SU-DHL-6 (cell line): ENCODE measurements around the gene SOBP.

ENCODE experiments used
- H2AFZ ChIP-seq: fragments of 200-600 bp; sonication (generic); 2 replicates; pipeline ENCODE4 v1.6.1; 2014; ENCODE audit warnings: low read depth, mild to moderate bottlenecking, moderate library complexity, mixed read lengths, antibody characterized with exemption, low read length; ENCODE audit not compliant: severe bottlenecking
- H3F3A ChIP-seq: fragments of 200-600 bp; shearing (Covaris generic); 2 replicates; pipeline ENCODE4 v1.6.0; 2016; ENCODE audit warnings: antibody characterized with exemption, mild to moderate bottlenecking; ENCODE audit not compliant: insufficient read depth
- H3K27ac ChIP-seq: fragments of 200-600 bp; sonication (generic); 2 replicates; pipeline ENCODE4 v1.5.1; 2016; ENCODE audit warnings: low read depth, mild to moderate bottlenecking, low read length, moderate library complexity, mixed read lengths
- H3K27me3 ChIP-seq: fragments of 200-600 bp; sonication (generic), shearing (Covaris generic); 2 replicates; pipeline ENCODE4 v1.6.0; 2014; ENCODE audit warnings: mild to moderate bottlenecking, low read length
- H3K36me3 ChIP-seq: fragments of 200-600 bp; sonication (generic); 2 replicates; pipeline ENCODE4 v1.6.1; 2014; ENCODE audit warnings: mild to moderate bottlenecking, low read length, mixed read lengths
- H3K4me2 ChIP-seq: fragments of 300-600, 200-600 bp; shearing (Covaris generic), sonication (generic); 2 replicates; pipeline ENCODE4 v1.6.0; 2014; ENCODE audit warnings: low read length, low read depth, mild to moderate bottlenecking; ENCODE audit not compliant: poor library complexity, severe bottlenecking
- H3K4me3 ChIP-seq: fragments of 200-600 bp; sonication (generic); 2 replicates; pipeline ENCODE4 v1.5.1; 2014; ENCODE audit warnings: antibody characterized with exemption, low read length, mild to moderate bottlenecking, mixed read lengths; ENCODE audit not compliant: insufficient read depth, poor library complexity, severe bottlenecking
- H3K79me2 ChIP-seq: fragments of 200-600 bp; sonication (generic); 2 replicates; pipeline ENCODE4 v1.6.1; 2014; ENCODE audit warnings: mild to moderate bottlenecking, low read length, moderate library complexity; ENCODE audit not compliant: insufficient read depth
- H3K9ac ChIP-seq: fragments of 200-600 bp; sonication (generic); 2 replicates; pipeline ENCODE4 v1.7.0; 2014; ENCODE audit warnings: mild to moderate bottlenecking, low read length
- H3K9me2 ChIP-seq: fragments of 200-600 bp; sonication (generic); replicated peaks from 2 replicates; pipeline ENCODE4 v1.6.1; 2014; ENCODE audit warnings: low read length; ENCODE audit not compliant: insufficient read depth
- H3K9me3 ChIP-seq: fragments of 200-600 bp; sonication (generic); 2 replicates; pipeline ENCODE4 v1.6.1; 2014; ENCODE audit warnings: low read length, mixed read lengths; ENCODE audit not compliant: insufficient read depth
- H4K20me1 ChIP-seq: fragments of 200-600 bp; sonication (generic); 2 replicates; pipeline ENCODE4 v1.6.1; 2014; ENCODE audit warnings: low read depth, mild to moderate bottlenecking, antibody characterized with exemption, low read length, moderate library complexity, mixed read lengths
- CTCF ChIP-seq: fragments of 200-600 bp; sonication (generic); IDR thresholded peaks from one replicate; pipeline ENCODE4 v1.5.1; 2017; ENCODE audit warnings: antibody characterized with exemption, mild to moderate bottlenecking, low read length, moderate library complexity; ENCODE audit not compliant: insufficient read depth, poor library complexity, severe bottlenecking
- EZH2phosphoT487 ChIP-seq: fragments of 200-600 bp; sonication (generic), shearing (Covaris generic); conservative IDR thresholded peaks from 2 replicates; pipeline ENCODE4 v1.6.1; 2018; ENCODE audit warnings: mild to moderate bottlenecking, antibody characterized with exemption, low read length, moderate library complexity, mixed read lengths

Gene SOBP

GRCh38 chr6:107442938-107443607, 46.8 kb upstream of the SOBP start:
- Histone ChIP-seq H3K36me3 (peaks cover 6% of the 10 kb centered on the region), H3K9ac (no peak overlapping the region), H3K4me2 (no peak overlapping the region), H3K9me2 (no peaks in the 10 kb centered on the region), H4K20me1 (no peaks in the 10 kb centered on the region), H3K4me3 (no peak overlapping the region), H3K27ac (no peak overlapping the region), H3F3A (no peaks in the 10 kb centered on the region), H3K79me2 (peaks cover 7% of the 10 kb centered on the region; the same call in 1 of the 2 replicates), H3K9me3 (peaks cover 10% of the 10 kb centered on the region; the same call in 1 of the 2 replicates), H3K27me3 (no peaks in the 10 kb centered on the region), H2AFZ (no peak overlapping the region)
- TF ChIP-seq EZH2phosphoT487: no peak
- no peak for TF ChIP-seq CTCF

- Histone ChIP-seq H3K9me2 (no peaks in the 10 kb centered on the region), H3K4me3 (no peak overlapping the region), H3K36me3 (peaks cover 6% of the 10 kb centered on the region), H3K4me2 (no peak overlapping the region), H3K79me2 (peaks cover 14% of the 10 kb centered on the region; the same call in 1 of the 2 replicates), H2AFZ (no peak overlapping the region), H3K27me3 (no peaks in the 10 kb centered on the region), H4K20me1 (no peaks in the 10 kb centered on the region), H3K9me3 (peaks cover 15% of the 10 kb centered on the region; the same call in 1 of the 2 replicates), H3K9ac (no peak overlapping the region), H3K27ac (no peak overlapping the region), H3F3A (no peaks in the 10 kb centered on the region)
- TF ChIP-seq CTCF (no peak), EZH2phosphoT487 (no peak)
These were observed 46.2 kb upstream of the SOBP start for GRCh38 chr6:107443608-107444267.

- Histone ChIP-seq H3K9ac (no peak overlapping the region), H3K79me2 (peaks cover 14% of the 10 kb centered on the region; the same call in 1 of the 2 replicates), H3K9me2 (no peaks in the 10 kb centered on the region), H3K9me3 (peaks cover 21% of the 10 kb centered on the region; the same call in 1 of the 2 replicates), H3K4me3 (no peak overlapping the region), H3F3A (no peaks in the 10 kb centered on the region), H2AFZ (no peak overlapping the region), H3K4me2 (no peak overlapping the region), H3K27ac (no peak overlapping the region), H3K27me3 (no peaks in the 10 kb centered on the region), H3K36me3 (peaks cover 6% of the 10 kb centered on the region), H4K20me1 (no peaks in the 10 kb centered on the region)
- no peak for TF ChIP-seq EZH2phosphoT487
- no peak for TF ChIP-seq CTCF
These were observed 45.6 kb upstream of the SOBP start for GRCh38 chr6:107444277-107444676.
